Measurements from ENCODE around the gene ERC1. TPM values are rescaled to one million over a fixed set of nuclear protein-coding genes. Genes with fewer than 3 reads are reported as not detected.

ERC1 gene
- total RNA-seq, 2 donors from 2014 or later, result 18.9 to 72.9 TPM

GRCh38 chr12:1525858-1526257 lies 534.8 kb downstream of the ERC1 start:
- Histone ChIP-seq H3K4me1 (replicated peaks) (no peaks in the 10 kb centered on the region), H3K27ac (no peak overlapping the region), H3K9me3 (no peaks in the 10 kb centered on the region), H3K27me3 (replicated peaks; ENCODE audit: insufficient read depth) (no peaks in the 10 kb centered on the region), H3K36me3 (no peaks in the 10 kb centered on the region), H3K4me3 (no peak overlapping the region)
- WGBS, result 82% methylated on average over 10 of the region's 10 CpGs
- DNase-seq (ENCODE audit: low spot score), result no peak
- TF ChIP-seq POLR2AphosphoS5 (IDR thresholded peaks at IDR 0.05), result no peak
- TF ChIP-seq, protein P1, sequence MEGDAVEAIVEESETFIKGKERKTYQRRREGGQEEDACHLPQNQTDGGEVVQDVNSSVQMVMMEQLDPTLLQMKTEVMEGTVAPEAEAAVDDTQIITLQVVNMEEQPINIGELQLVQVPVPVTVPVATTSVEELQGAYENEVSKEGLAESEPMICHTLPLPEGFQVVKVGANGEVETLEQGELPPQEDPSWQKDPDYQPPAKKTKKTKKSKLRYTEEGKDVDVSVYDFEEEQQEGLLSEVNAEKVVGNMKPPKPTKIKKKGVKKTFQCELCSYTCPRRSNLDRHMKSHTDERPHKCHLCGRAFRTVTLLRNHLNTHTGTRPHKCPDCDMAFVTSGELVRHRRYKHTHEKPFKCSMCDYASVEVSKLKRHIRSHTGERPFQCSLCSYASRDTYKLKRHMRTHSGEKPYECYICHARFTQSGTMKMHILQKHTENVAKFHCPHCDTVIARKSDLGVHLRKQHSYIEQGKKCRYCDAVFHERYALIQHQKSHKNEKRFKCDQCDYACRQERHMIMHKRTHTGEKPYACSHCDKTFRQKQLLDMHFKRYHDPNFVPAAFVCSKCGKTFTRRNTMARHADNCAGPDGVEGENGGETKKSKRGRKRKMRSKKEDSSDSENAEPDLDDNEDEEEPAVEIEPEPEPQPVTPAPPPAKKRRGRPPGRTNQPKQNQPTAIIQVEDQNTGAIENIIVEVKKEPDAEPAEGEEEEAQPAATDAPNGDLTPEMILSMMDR (IDR thresholded peaks at IDR 0.05), result no peak
- no peak for TF ChIP-seq POLR2A (IDR thresholded peaks at IDR 0.05)
- intact Hi-C loops (cut with DNase I), result no loop called here

- intact Hi-C loops (cut with DNase I), result no loop called here
- no peak overlapping the region for H3K4me3 ChIP-seq
- H3K4me1 ChIP-seq (replicated peaks), result no peaks in the 10 kb centered on the region
- no peak for TF ChIP-seq POLR2A (IDR thresholded peaks at IDR 0.05)
- TF ChIP-seq, protein P1 (IDR thresholded peaks at IDR 0.05), result no peak
- no peak for TF ChIP-seq POLR2AphosphoS5 (IDR thresholded peaks at IDR 0.05)
- no peaks in the 10 kb centered on the region for H3K27me3 ChIP-seq (replicated peaks; ENCODE audit: insufficient read depth)
- WGBS, result 66% methylated on average over 4 of the region's 4 CpGs
- no peak overlapping the region for H3K27ac ChIP-seq
- no peaks in the 10 kb centered on the region for H3K36me3 ChIP-seq
- no peak for DNase-seq (ENCODE audit: low spot score)
- no peaks in the 10 kb centered on the region for H3K9me3 ChIP-seq
These were observed 536.8 kb downstream of the ERC1 start for GRCh38 chr12:1527789-1528188.

- Histone ChIP-seq H3K36me3 (no peaks in the 10 kb centered on the region), H3K4me3 (no peak overlapping the region), H3K27ac (no peak overlapping the region), H3K9me3 (no peaks in the 10 kb centered on the region), H3K27me3 (replicated peaks; ENCODE audit: insufficient read depth) (no peaks in the 10 kb centered on the region), H3K4me1 (replicated peaks) (no peaks in the 10 kb centered on the region)
- DNase-seq (ENCODE audit: low spot score), result no peak
- 90% methylated on average over 3 of the region's 3 CpGs for WGBS
- TF ChIP-seq POLR2AphosphoS5 (IDR thresholded peaks at IDR 0.05), result no peak
- TF ChIP-seq, protein P1 (IDR thresholded peaks at IDR 0.05), result no peak
- no peak for TF ChIP-seq POLR2A (IDR thresholded peaks at IDR 0.05)
- intact Hi-C loops (cut with DNase I), result no loop called here
These were observed 537.8 kb downstream of the ERC1 start for GRCh38 chr12:1528791-1529190.

GRCh38 chr12:1529228-1529861 lies 538.3 kb downstream of the ERC1 start:
- peak overlapping the region; percentile 76 to 81 for H3K27ac ChIP-seq
- no peak for DNase-seq (ENCODE audit: low spot score)
- peak overlapping the region; percentile 60 to 78 for H3K4me3 ChIP-seq
- no peaks in the 10 kb centered on the region for H3K4me1 ChIP-seq (replicated peaks)
- no peaks in the 10 kb centered on the region for H3K36me3 ChIP-seq
- WGBS, result 55% methylated on average over 11 of the region's 11 CpGs
- no peaks in the 10 kb centered on the region for H3K9me3 ChIP-seq
- intact Hi-C loops (cut with DNase I), result no loop called here
- no peak for TF ChIP-seq POLR2AphosphoS5 (IDR thresholded peaks at IDR 0.05)
- no peak for TF ChIP-seq POLR2A (IDR thresholded peaks at IDR 0.05)
- TF ChIP-seq, protein P1 (IDR thresholded peaks at IDR 0.05), result no peak
- no peaks in the 10 kb centered on the region for H3K27me3 ChIP-seq (replicated peaks; ENCODE audit: insufficient read depth)
